ENCODE results near the gene CLASP1. TPM values are rescaled to one million over a fixed set of nuclear protein-coding genes. Genes with fewer than 3 reads are reported as not detected.

CLASP1 gene
- polyA plus RNA-seq, 1 donor (not counting 4 experiments of a cell fraction or from before 2014, with no cell fraction given): 16.7 TPM

GRCh38 chr2:121505986-121506586 is 143.2 kb downstream of the CLASP1 start:
- Histone ChIP-seq H3K9ac (ENCODE audit: control insufficient read depth, extremely low read depth, insufficient read depth, low read length) (no peak overlapping the region), H3K27me3 (ENCODE audit: control insufficient read depth, extremely low read depth, insufficient read depth, low read length) (no peaks in the 10 kb centered on the region), H3K27ac (ENCODE audit: control insufficient read depth, insufficient read depth, low read length) (peak overlapping the region; percentile 97), H2AFZ (ENCODE audit: control insufficient read depth, low read length) (no peak overlapping the region), H3K36me3 (ENCODE audit: control insufficient read depth in 2 of 2, extremely low read depth in 1 of 2, insufficient read depth in 2 of 2, low read length in 2 of 2) (peaks cover 4 to 5% of the 10 kb centered on the region in 2 experiments), H3K4me3 (ENCODE audit: control insufficient read depth in 2 of 3, extremely low read depth in 1 of 3, insufficient read depth in 2 of 3, low read depth in 1 of 3, low read length in 3 of 3) (no peak overlapping the region), H3K9me3 (ENCODE audit: control insufficient read depth, low read depth, low read length) (no peaks in the 10 kb centered on the region), H4K20me1 (ENCODE audit: control insufficient read depth, extremely low read depth, insufficient read depth, low read length) (no peaks in the 10 kb centered on the region), H3K9me1 (ENCODE audit: control insufficient read depth, extremely low read depth, insufficient read depth, low read length) (no peaks in the 10 kb centered on the region), H3K79me2 (ENCODE audit: control insufficient read depth, insufficient read depth, low read length) (peaks cover 42% of the 10 kb centered on the region), H3K4me1 (ENCODE audit: control insufficient read depth, extremely low read depth, insufficient read depth, low read length) (peaks cover 61% of the 10 kb centered on the region), H3K4me2 (ENCODE audit: control insufficient read depth, extremely low read depth, insufficient read depth, low read depth, low read length) (no peak overlapping the region)
- dilution Hi-C loops (cut with MboI; ENCODE audit: extremely low pct_ligation_motif_present, low sequenced_read_pairs): no loop called here
- DNase-seq (ENCODE audit: low read depth, low spot score) (no peak), FAIRE-seq (peak; percentile 65)
- TF ChIP-seq CTCF (optimal IDR thresholded peaks at IDR 0.05 in 1 of 3, IDR thresholded peaks at IDR 0.05 in 1 of 3, conservative IDR thresholded peaks at IDR 0.05 in 1 of 3; ENCODE audit: extremely low read depth in 1 of 3, insufficient read depth in 2 of 3, low read length in 3 of 3) (no peak), EZH2 (IDR thresholded peaks at IDR 0.05; ENCODE audit: low read length) (no peak)

GRCh38 chr2:121505005-121505404 is 144.3 kb downstream of the CLASP1 start:
- Histone ChIP-seq H3K4me1 (ENCODE audit: control insufficient read depth, extremely low read depth, insufficient read depth, low read length) (peaks cover 72% of the 10 kb centered on the region), H3K9me3 (ENCODE audit: control insufficient read depth, low read depth, low read length) (no peaks in the 10 kb centered on the region), H3K4me3 (ENCODE audit: control insufficient read depth in 2 of 3, extremely low read depth in 1 of 3, insufficient read depth in 2 of 3, low read depth in 1 of 3, low read length in 3 of 3) (peak overlapping the region in 2 of 3 experiments; percentile 41 to 60), H2AFZ (ENCODE audit: control insufficient read depth, low read length) (peak overlapping the region; percentile 34), H3K36me3 (ENCODE audit: control insufficient read depth in 2 of 2, extremely low read depth in 1 of 2, insufficient read depth in 2 of 2, low read length in 2 of 2) (peaks cover 3 to 8% of the 10 kb centered on the region in 2 experiments), H3K9me1 (ENCODE audit: control insufficient read depth, extremely low read depth, insufficient read depth, low read length) (no peaks in the 10 kb centered on the region), H3K79me2 (ENCODE audit: control insufficient read depth, insufficient read depth, low read length) (peaks cover 36% of the 10 kb centered on the region), H4K20me1 (ENCODE audit: control insufficient read depth, extremely low read depth, insufficient read depth, low read length) (no peaks in the 10 kb centered on the region), H3K27ac (ENCODE audit: control insufficient read depth, insufficient read depth, low read length) (peak overlapping the region; percentile 97), H3K27me3 (ENCODE audit: control insufficient read depth, extremely low read depth, insufficient read depth, low read length) (no peaks in the 10 kb centered on the region), H3K4me2 (ENCODE audit: control insufficient read depth, extremely low read depth, insufficient read depth, low read depth, low read length) (peak overlapping the region; percentile 84), H3K9ac (ENCODE audit: control insufficient read depth, extremely low read depth, insufficient read depth, low read length) (peak overlapping the region; percentile 76)
- FAIRE-seq (peak; percentile 97), DNase-seq (ENCODE audit: low read depth, low spot score) (peak; percentile 94)
- TF ChIP-seq EZH2 (IDR thresholded peaks at IDR 0.05; ENCODE audit: low read length) (no peak), CTCF (optimal IDR thresholded peaks at IDR 0.05 in 1 of 3, IDR thresholded peaks at IDR 0.05 in 1 of 3, conservative IDR thresholded peaks at IDR 0.05 in 1 of 3; ENCODE audit: extremely low read depth in 1 of 3, insufficient read depth in 2 of 3, low read length in 3 of 3) (no peak)
- dilution Hi-C loops (cut with MboI; ENCODE audit: extremely low pct_ligation_motif_present, low sequenced_read_pairs): no loop called here

Data from keratinocyte (primary cell).